Ectodermal cell (in vitro differentiated cells): ENCODE measurements around the gene MMP13.

ENCODE experiments used
- H3K27ac ChIP-seq: 2 replicates; pipeline ENCODE4 v1.7.0; 2013; ENCODE audit warnings: mild to moderate bottlenecking, low read depth, low read length; ENCODE audit not compliant: insufficient read depth, poor library complexity, severe bottlenecking
- H3K27me3 ChIP-seq: 2 replicates; pipeline ENCODE4 v1.7.0; 2013; ENCODE audit warnings: mild to moderate bottlenecking, low read length; ENCODE audit not compliant: insufficient read depth, control insufficient read depth, poor library complexity, severe bottlenecking
- H3K36me3 ChIP-seq: one replicate; pipeline ENCODE4 v1.7.0; 2013; ENCODE audit warnings: low read length; ENCODE audit not compliant: control insufficient read depth, insufficient read depth
- H3K4me1 ChIP-seq: one replicate; pipeline ENCODE4 v1.7.0; 2013; ENCODE audit warnings: low read length; ENCODE audit not compliant: control insufficient read depth, insufficient read depth
- H3K4me3 ChIP-seq: 2 replicates; pipeline ENCODE4 v1.7.0; 2013; ENCODE audit warnings: low read depth, low read length, control low read depth; ENCODE audit not compliant: insufficient read depth
- H3K9me3 ChIP-seq: 2 replicates; pipeline ENCODE4 v1.7.0; 2013; ENCODE audit warnings: mild to moderate bottlenecking, low read length, moderate library complexity; ENCODE audit not compliant: control insufficient read depth
- WGBS, 2 experiments: methylation state at CpG; one replicate each; pipeline ENCODE4 v1.1.7; 2013; ENCODE audit warnings: missing lambda C conversion rate in 2 of 2; 5-methylcytosine and 5-hydroxymethylcytosine counted together

Gene MMP13

DNA sequence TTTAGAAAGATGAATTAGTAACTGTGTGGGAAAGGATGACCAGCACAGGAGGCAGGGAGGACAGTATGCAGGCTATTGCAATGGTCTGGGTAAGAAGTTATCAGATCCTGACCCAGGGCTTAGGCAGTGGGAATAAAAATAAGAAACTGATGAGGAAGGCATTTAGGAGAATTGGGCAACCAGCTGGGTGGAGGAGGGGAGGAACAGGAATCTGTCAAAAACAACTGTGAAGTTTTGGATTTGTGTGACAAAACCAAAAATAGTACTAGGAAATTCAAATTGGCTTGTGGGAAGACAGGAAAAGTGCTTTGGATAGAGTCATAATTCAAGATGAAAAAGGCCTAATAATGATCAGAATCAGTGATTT, 27.9 kb downstream of the MMP13 start:
- no peak overlapping the region for H3K4me3 ChIP-seq
- no peaks in the 10 kb centered on the region for H3K27me3 ChIP-seq

DNA sequence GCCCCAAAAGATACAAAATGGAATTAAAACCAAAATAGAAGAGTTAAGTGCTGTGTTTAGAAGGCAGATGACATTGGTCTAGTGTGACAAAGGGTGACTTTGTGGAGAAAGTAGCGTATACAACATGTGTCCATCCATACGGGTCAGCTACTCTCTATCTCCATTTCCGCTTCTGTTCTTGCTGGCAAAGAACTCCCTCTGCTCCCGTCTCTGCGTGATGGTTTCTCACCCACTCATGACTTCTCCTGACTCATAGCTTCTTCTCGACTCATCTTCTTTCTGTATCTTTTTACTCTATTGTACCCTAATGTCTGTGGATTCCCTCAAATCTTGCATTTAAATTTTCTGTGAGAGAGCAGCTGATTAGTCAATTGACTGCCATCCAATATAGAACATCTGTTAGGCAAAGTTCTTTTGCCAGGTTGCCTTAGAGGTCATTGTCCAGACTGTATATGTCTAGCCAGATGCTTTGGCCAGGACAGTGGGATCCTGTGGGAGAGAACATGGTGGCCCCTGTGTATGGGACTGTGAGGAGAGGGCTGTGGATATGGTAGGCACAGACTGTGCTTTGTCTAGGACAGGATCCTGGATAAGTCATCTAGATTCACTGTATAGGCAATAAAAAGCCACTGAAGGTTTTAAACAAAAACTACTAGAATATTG, 28.4 kb downstream of the MMP13 start:
- Histone ChIP-seq H3K9me3 (no peaks in the 10 kb centered on the region), H3K4me1 (no peaks in the 10 kb centered on the region), H3K36me3 (no peaks in the 10 kb centered on the region), H3K27me3 (no peaks in the 10 kb centered on the region), H3K27ac (no peak overlapping the region), H3K4me3 (no peak overlapping the region)
- 86 to 88% methylated on average over 6 of the region's 6 CpGs for WGBS, 2 experiments

More for the DNA sequence above, 27.9 kb downstream of the MMP13 start:
- Histone ChIP-seq H3K9me3 (no peaks in the 10 kb centered on the region), H3K36me3 (no peaks in the 10 kb centered on the region), H3K27ac (no peak overlapping the region), H3K4me1 (no peaks in the 10 kb centered on the region)

DNA sequence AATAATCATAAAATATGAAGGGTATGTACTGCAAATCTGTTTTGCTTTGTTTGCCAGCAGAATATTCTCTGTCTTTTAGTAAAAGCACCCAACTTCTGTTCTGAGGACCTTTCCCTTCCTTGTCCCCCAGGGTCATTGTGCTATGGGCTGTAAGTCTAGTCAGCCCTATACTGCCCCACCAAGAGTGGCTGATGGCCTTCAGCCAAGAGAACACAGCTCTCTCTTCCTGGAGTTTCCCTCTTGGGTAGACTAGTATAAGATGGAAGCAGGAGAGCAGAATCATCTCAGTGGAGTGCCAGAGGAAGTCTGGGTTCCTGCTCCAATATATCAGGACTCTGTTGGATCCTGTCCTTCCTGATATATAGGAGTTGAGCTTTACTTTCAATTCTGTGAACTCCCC, 29.0 kb downstream of the MMP13 start:
- Histone ChIP-seq H3K27ac (no peak overlapping the region), H3K36me3 (no peaks in the 10 kb centered on the region), H3K27me3 (no peaks in the 10 kb centered on the region), H3K4me3 (no peak overlapping the region), H3K9me3 (no peaks in the 10 kb centered on the region), H3K4me1 (no peaks in the 10 kb centered on the region)

DNA sequence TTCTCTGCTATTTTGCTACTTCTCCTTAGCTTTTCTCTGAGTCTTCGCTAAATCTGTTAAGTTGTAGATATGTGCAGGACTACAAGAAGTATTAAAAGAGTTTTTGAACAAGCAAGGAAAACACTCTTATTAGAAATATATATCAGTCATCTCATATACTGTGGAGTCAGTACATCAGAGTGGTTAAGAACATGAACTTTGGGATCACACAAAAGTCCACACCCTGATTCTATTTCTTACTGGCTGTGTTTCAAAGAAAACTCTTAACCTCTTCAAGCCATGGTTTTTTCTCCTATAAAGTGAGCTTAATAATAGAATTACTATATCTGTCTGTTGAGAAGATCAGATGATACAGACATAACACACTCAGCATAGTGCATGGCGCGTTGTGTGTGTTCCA, 29.5 kb downstream of the MMP13 start:
- Histone ChIP-seq H3K4me3 (no peak overlapping the region), H3K27ac (no peak overlapping the region), H3K36me3 (no peaks in the 10 kb centered on the region), H3K9me3 (no peaks in the 10 kb centered on the region), H3K4me1 (no peaks in the 10 kb centered on the region), H3K27me3 (no peaks in the 10 kb centered on the region)
- 78% methylated on average over 2 of the region's 3 CpGs; no CpG with 5 or more reads in 1 of the 2 experiments for WGBS, 2 experiments

DNA sequence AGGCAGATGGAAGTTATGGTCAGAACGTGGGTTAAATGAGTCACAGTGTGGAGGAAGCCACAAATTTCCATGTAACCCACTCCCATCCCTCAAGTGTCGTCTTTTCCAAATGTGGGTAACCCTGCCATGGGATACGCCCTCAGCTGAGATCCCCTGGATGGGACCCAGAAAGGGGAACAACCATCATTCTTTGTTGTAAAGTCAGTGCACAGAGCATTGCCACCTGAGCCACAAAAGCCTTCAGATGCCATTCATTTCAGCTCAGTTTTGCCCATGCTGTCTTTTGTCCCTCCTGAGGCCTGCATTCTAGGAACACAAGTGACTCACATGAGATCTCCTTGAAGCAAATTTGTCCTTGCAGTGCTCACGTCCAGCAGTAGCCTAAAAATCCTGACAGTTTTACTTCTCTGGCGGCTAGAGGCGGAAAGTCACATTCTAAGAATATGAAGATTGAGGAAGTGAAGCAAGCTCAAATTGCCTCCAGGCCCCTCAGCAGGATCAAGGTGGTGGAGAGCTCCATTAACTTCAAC, 30.6 kb downstream of the MMP13 start:
- no peaks in the 10 kb centered on the region for H3K27me3 ChIP-seq
- WGBS, 2 experiments = 82 to 87% methylated on average over 5 to 6 of the region's 6 CpGs
- H3K4me1 ChIP-seq = no peaks in the 10 kb centered on the region
- no peak overlapping the region for H3K27ac ChIP-seq
- H3K4me3 ChIP-seq = no peak overlapping the region
- H3K36me3 ChIP-seq = no peaks in the 10 kb centered on the region
- no peaks in the 10 kb centered on the region for H3K9me3 ChIP-seq

DNA sequence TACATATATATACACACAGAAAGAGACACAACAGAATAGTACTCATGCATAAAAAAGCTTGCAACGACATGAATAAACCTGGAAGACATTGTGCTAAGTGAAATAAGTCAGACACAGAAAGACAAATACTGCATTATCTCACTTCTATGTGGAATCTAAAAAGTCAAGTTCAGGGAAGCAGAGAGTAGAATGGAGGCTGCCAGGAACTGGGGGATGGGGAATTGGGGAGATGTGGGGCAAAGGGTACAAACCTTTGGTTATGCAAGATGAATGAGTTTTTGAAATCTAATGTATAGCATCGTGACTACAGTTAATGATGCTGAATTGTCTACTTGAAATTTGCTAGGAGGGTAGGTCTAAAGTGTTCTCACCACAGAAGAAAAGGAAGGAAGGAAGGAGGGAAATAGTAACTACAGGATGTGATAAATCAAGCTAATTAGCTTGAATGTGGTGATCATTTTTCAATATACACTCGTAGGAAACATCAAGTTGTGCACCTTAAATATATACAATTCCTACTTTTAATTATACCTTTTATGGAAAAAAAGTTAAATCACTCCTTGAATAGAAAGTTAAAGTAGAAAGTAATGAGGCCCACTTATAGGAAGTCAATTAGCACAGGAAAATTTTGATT, 33.8 kb downstream of the MMP13 start:
- no peaks in the 10 kb centered on the region for H3K4me1 ChIP-seq
- no peak overlapping the region for H3K4me3 ChIP-seq
- 86 to 100% methylated on average over 1 to 2 of the region's 3 CpGs for WGBS, 2 experiments
- no peaks in the 10 kb centered on the region for H3K27me3 ChIP-seq
- no peaks in the 10 kb centered on the region for H3K9me3 ChIP-seq
- no peak overlapping the region for H3K27ac ChIP-seq
- H3K36me3 ChIP-seq = no peaks in the 10 kb centered on the region

DNA sequence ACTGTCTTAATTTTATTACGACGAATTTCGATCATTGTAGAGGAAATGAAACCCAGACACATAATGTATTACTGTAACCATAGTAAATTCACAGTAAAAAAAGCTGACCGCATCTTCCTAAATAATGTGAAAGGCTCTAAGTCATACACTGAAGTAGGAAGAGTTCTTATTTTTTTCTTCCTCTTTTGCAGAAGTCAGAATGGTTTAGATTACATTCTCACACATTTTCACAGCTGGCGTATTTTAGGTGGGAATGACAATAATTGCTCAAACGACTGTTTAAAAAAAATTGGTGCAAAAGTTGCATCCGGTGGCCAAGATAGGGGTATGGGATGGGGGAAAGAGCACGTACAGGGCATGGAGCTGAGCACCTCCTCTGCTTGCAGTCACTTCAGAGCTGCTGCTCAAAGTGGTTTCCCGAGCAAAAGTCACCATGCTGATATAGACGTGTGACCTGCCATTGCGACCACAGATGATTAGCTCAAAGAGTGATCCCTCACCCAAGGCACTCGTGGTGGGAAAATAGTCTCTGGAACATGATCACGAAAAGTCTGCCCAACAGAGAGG, 35.3 kb downstream of the MMP13 start:
- Histone ChIP-seq H3K4me3 (no peak overlapping the region), H3K4me1 (no peaks in the 10 kb centered on the region), H3K27ac (no peak overlapping the region), H3K36me3 (no peaks in the 10 kb centered on the region), H3K9me3 (no peaks in the 10 kb centered on the region), H3K27me3 (no peaks in the 10 kb centered on the region)
- WGBS, 2 experiments = 94 to 96% methylated on average over 9 to 13 of the region's 13 CpGs

DNA sequence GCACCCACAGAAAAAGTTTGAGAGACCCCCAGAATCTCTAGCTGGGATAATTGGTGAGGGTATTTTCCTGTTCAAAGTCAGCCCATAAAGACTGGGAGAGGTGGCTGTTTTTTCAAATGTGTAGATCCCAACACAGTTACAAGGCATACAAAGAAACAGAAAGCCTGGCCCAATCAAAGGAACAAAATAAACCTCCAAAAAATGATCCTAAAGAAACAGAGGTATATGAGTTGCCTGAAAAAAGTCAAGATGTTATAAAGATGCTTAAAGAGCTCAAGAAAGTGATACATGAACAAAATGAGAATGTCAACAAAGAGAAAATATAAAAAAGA, 40.5 kb downstream of the MMP13 start:
- Histone ChIP-seq H3K4me1 (no peaks in the 10 kb centered on the region), H3K27me3 (no peaks in the 10 kb centered on the region), H3K36me3 (no peaks in the 10 kb centered on the region), H3K9me3 (no peaks in the 10 kb centered on the region), H3K27ac (no peak overlapping the region), H3K4me3 (no peak overlapping the region)

DNA sequence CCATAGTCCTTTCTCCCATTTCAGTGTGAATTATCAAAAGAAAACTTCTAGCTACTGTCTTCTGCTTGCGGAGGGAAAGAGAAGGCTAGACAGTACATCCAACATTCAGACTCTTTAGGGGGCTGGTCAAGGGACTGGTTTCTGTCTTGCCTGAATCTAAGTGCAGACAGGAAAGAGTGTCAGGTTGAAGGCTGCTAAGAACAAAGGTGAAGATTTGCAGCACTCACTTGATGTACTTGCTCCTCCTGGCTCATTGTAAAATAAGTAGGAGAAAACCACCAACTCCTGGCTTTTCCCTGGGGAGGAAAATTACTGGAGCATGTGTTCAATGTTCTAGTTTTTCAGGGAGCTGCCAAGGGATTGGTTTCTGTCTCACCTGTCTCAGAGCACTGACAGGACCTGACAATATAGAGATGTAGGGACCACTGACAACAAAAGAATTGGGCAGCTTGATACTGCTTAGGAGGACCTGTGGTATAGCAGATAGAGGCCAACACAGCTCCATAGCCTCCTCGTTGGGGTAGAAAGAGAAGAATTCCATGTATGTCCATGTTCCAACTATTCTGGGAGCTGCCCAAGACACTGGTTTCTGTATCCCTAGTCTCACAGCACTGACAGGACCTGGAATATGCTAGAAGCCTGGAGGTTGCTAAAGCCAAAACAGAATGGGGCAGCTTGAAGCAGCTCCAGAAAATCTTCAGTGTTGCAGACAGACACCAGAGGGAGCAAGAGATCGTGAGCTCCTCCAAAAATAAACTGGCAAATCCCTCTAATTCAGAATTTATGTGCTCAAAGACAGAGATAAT, 41.1 kb downstream of the MMP13 start:
- Histone ChIP-seq H3K9me3 (no peaks in the 10 kb centered on the region), H3K4me1 (no peaks in the 10 kb centered on the region), H3K4me3 (no peak overlapping the region), H3K27ac (no peak overlapping the region), H3K36me3 (no peaks in the 10 kb centered on the region), H3K27me3 (no peaks in the 10 kb centered on the region)
- 50 to 51% methylated on average over 3 of the region's 3 CpGs for WGBS, 2 experiments

DNA sequence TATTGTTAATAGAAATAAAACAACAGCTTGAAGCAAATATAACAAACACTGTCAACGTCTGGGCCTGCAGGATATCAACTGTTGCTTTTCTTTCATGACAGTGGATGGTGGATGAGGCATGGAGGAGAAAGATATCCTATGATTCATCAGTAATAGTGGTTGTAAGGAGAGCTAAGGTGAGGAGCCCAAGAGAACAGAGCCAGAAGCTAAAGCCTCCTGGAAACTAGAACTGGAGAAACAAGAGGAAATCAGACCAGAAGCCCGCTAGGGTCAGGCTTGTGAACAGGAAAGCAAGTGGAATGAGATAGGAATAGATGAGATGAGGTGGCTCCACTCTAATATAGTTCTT, 43.1 kb downstream of the MMP13 start:
- H3K9me3 ChIP-seq = no peaks in the 10 kb centered on the region
- H3K4me1 ChIP-seq = no peaks in the 10 kb centered on the region
- H3K27me3 ChIP-seq = no peaks in the 10 kb centered on the region
- H3K27ac ChIP-seq = no peak overlapping the region
- WGBS, 2 experiments = 79 to 83% methylated on average over 2 of the region's 2 CpGs
- H3K36me3 ChIP-seq = no peaks in the 10 kb centered on the region
- H3K4me3 ChIP-seq = no peak overlapping the region
